GM21381 (cell line): Measurements from ENCODE around the gene ARHGAP10.
A peak's percentile ranks its signal among the peaks of the same experiment; 100 is the strongest.

Experiments used
- ATAC-seq: cut with Tn5 transposase; IDR thresholded peaks from one replicate; pipeline ENCODE4 v1.9.1; 2021; ENCODE audit warnings: mild to moderate bottlenecking, moderate library complexity; ENCODE audit not compliant: unreplicated experiment

ARHGAP10 gene

GRCh38 chr4:147943159-147943638, 211.3 kb downstream of the ARHGAP10 start:
- ATAC-seq = peak; percentile 96

- ATAC-seq = no peak
Observed at GRCh38 chr4:147944249-147944648, 212.4 kb downstream of the ARHGAP10 start.

- no peak for ATAC-seq
Observed at GRCh38 chr4:147944670-147945260, 212.9 kb downstream of the ARHGAP10 start.

DNA sequence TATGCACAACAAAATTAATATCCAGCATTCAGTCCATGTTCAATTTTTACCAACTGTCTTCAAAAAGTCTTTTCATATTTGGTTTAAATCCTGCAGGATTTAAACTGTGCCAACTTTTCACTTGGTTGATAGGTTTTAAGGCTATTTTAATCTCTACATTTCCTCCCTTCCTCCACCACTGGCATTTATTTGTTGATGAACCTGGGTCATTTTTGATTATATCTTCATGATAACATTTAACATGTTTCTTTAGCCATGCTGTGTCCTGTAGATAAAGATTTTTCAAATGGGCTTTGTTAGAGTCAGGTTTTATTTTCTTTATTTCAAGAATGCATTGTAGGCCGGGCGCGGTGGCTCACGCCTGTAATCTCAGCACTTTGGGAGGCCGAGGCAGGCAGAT, 216.4 kb downstream of the ARHGAP10 start:
- no peak for ATAC-seq

- no peak for ATAC-seq
Observed at GRCh38 chr4:147950261-147950660, 218.4 kb downstream of the ARHGAP10 start.

- no peak for ATAC-seq
Observed at GRCh38 chr4:147950841-147951240, 219.0 kb downstream of the ARHGAP10 start.

- no peak for ATAC-seq
Observed at GRCh38 chr4:147954850-147955249, 223.0 kb downstream of the ARHGAP10 start.

DNA sequence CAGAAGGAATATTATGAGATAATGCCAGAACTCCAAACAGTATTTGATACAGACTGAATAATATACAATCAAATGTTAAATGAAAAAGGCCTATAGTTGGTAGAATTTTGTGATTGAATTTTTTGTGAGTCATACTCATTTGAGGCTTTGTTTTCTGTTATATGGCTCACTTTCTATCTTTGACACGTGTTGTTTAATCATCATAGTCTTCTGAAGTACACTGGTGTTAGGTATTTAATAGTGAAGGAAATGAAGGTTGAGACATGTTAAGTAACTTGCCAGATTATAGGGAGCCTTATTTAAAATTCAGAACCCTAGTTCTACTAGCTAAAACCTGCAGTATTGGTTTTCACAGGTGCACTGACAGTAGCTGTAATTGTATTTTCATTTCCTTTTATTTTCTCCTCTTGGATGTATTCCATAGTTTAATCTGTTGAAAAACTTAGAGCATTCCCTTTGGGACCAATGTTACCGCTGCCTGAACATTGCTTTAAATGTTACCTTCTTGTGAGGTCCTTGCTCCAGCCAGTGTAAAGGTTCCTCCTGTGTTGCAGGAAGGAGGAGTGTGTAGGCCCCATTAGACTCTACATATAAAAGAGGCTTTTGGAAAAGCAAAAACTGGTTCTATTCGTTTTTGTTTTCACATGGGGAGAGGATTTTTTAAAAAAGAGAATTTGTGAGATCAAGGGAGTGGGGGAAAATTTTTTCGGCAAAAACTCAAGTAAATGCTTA, 224.1 kb downstream of the ARHGAP10 start:
- no peak for ATAC-seq

- ATAC-seq = no peak
Observed at GRCh38 chr4:147957446-147957845, 225.6 kb downstream of the ARHGAP10 start.

DNA sequence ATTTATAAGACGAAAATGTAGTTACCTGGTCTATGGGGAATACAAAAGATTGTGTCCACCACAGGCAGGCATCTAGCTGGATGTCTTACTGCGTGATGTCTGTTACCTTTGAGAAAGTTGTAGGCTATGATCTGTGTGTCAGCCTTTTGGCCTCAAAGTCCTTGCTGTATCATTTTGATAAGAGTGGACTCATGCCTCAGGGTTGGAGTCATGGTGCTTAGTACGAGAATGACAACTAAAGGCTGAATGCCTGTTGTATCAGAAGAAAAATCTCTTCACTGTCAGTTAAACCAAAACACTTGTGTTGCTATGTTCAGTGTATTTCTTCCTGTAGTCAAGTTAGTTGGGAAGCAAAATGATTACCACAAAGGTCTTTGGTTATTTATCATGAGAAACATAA, 226.2 kb downstream of the ARHGAP10 start:
- no peak for ATAC-seq

DNA sequence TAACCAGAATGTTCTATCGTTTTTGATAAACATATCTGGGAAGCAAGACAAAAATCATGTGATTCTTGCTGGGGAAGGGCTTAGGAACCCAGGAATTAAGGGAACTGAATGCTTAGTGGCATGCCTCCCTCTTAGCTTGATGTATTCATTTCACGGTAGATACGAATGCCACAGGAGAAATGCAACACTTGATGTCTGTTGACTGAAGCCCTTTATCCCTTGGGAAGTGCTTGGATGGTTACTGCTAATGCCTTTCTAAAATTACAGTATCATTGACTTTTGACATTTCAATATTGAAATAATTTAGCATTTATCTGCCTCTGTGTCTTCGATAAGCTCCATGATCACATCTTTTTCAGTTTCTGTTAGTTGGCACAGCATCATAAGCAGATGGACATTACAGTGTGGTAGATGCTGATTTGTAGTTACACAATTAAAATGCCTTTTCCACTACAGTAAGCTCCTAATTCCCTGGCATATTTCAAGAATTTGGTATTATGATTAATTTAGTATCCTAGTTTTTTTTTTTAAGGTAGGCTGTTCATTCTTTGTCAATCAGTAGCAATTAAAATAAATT, 226.7 kb downstream of the ARHGAP10 start:
- ATAC-seq = no peak

DNA sequence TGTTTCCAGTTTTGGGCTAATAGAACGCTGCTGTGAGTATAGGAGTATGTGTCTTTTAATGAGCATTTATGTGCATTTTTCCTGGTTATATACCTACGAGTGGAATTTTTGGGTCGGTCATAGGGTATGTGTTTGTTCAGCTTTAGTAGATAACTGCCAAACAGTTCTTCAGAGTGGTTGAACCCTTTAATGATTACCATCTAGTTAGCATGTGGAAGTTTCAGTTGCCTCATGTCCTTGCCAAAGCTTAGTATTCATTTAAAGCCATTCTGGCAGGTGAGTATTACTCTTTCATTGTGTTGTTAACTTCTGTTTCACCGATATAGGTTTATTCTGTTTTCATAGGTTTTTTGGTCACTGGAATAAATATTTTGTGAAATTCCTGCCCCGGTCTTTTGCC, 229.1 kb downstream of the ARHGAP10 start:
- peak; percentile 92 for ATAC-seq

DNA sequence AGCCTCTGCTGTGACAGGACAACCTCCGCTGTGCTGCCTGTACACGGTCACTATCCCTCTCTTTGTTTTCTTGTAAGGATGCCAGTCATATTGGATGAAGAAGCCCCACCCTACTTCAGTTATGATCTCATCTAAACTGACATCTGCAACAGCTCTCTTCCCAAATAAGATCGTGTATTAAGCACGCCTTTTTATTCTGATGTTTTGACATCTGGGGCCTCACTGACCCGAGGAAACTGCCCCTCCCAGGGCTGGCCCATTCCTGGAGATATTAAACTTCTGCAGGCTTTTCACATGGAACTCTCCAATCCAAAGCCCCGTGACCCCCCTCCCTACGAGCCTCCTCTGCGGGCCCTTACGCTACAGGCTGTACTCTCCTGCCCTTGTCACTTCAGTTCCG, 232.0 kb downstream of the ARHGAP10 start:
- ATAC-seq = no peak

DNA sequence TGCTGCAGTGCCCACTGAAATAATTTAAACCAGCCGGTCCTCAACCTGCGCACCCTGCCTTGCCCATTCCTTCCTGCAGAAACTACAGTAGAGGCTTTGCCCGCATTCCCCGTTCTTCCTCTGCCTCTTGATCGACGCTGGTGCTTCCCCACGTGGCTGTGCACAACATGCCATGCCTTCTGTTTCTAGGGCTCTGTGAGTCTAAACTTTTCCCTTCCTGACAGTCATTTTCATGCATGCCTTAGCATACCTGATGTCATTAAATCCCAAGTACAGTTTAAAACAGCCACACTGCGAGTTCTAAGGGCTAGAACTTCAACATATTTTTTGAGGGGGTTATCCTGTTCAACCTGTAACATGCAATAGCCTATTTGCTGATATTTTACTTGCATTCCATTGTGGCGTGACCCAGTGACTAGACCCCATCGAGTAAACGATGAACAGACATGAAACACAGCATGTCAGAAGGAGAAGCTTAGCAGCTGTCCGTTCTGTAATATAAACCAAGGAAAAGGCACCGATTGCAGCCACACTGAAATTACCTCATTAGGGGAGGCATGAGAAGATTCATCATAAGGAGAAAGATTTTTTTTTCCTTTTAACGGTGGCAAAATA, 232.5 kb downstream of the ARHGAP10 start:
- ATAC-seq = no peak

DNA sequence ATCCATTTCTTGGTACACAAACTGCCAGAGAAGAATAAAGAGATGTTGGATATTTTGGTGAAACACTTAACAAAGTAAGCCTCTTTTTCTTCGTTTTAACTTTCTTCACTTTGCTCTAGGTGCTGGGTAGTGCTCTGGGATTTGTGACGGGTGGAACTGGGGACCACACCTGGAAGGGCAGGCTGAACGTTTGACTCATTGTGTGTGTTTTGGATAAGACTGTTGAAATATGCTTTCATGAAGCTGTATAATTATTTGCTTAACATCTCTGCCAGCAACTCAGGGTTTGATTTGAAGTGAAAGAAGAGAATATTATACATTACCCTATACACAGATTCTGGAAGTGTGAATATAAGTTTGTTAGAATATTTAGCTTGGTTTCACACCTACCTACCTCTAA, 233.2 kb downstream of the ARHGAP10 start:
- ATAC-seq = no peak

GRCh38 chr4:147965873-147966272, 234.0 kb downstream of the ARHGAP10 start:
- ATAC-seq = no peak

DNA sequence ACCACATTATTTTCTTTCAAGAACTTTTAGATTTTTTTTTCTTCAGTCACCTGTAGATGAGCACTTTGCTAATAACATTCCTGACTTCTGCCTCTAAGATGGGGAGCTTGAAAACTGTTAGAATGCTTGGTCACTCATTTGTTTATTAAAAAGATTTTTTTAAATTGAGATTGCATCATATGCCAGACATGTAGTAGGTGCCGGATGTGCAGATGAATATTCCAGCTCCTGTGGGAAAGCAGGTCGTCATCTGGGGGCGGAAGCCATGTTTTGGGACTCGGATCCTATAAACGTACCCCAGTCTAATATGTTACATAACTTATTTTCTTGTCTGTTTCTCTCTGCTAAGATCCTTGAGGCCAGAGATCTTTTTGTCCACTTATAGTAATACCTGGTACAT, 236.8 kb downstream of the ARHGAP10 start:
- ATAC-seq = no peak

GRCh38 chr4:147969573-147970385, 237.9 kb downstream of the ARHGAP10 start:
- ATAC-seq = peak; percentile 84

DNA sequence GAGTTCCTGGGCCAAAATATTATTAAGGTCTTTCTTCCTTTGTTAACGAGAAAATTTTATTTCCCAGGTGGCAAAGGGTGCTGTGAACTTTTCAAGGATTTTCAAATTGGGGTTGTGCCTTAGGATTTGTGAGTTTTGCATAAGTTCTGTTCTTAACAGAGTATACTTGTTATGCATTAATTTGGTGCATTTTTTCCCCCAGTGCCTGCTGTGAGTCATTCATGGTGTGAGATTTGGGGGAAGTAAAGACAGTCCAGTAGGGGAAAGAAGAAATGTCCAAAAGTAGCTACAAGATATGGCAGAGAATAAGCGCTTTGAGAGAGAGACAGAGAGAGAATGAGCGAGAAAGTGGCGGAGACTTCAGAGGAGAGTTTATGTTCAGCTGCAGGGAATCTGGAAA, 239.2 kb downstream of the ARHGAP10 start:
- ATAC-seq = no peak

DNA sequence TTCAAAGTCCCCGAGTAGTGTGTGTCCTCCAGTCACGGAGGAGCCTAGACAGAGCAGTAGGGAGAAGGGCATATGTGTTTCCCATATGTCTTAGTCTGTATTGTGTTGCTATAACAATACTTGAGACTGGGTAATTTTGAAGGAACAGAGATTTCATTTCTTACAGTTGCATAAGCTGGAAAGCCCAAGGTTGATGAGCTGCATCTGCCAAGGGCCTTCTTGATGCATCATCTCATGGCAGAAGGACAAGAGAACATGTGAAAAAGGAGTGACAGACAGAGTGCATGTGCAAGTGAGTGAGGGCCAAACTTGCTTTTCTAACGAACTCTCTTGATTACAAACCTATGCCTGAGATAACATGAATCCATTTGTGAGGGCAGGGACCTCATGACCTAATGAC, 243.4 kb downstream of the ARHGAP10 start:
- ATAC-seq = no peak
